Ovary (tissue), 10 donors: Measurements from ENCODE around the gene CDC42BPA. TPM values are rescaled to one million over a fixed set of nuclear protein-coding genes. Genes with fewer than 3 reads are reported as not detected.

ENCODE experiments used
- DNase-seq, 5 donors: peaks; one replicate each; pipeline ENCODE4 v3.0.0-alpha.2; 2019 to 2020
- H3K27ac ChIP-seq, 2 donors: fragments of 200-600 bp; one replicate each; pipeline versions ENCODE4 v1.5.1 to v1.8.0; 2019 to 2022
- H3K27me3 ChIP-seq: fragments of 200-600 bp; one replicate; pipeline ENCODE4 v1.8.0; 2022
- H3K36me3 ChIP-seq: fragments of 200-600 bp; sonication (generic); one replicate; pipeline ENCODE4 v1.5.1; 2019
- H3K4me1 ChIP-seq: one replicate; pipeline ENCODE4 v1.8.1; 2013; ENCODE audit warnings: mild to moderate bottlenecking, moderate library complexity; ENCODE audit not compliant: insufficient read depth
- H3K4me3 ChIP-seq: fragments of 200-600 bp; sonication (generic); one replicate; pipeline ENCODE4 v1.5.1; 2017
- H3K9me3 ChIP-seq, 2 donors: fragments of 200-600 bp in 1 of 2; sonication (generic) in 1 of 2; one replicate each; pipeline versions ENCODE4 v1.5.1 to v1.8.1; 2013 to 2019; ENCODE audit warnings: mild to moderate bottlenecking in 1 of 2, moderate library complexity in 1 of 2
- EP300 ChIP-seq: sonication (generic); formaldehyde crosslinking; IDR thresholded peaks from one replicate; pipeline ENCODE4 v1.6.1; 2017; ENCODE audit warnings: antibody characterized with exemption
- POLR2A ChIP-seq: fragments of 450-650 bp; IDR thresholded peaks from one replicate; pipeline ENCODE4 v1.6.1; 2017; ENCODE audit warnings: antibody characterized with exemption, mild to moderate bottlenecking, moderate library complexity
- WGBS, 3 donors: extraction: QIAGEN DNeasy Blood & Tissue Kit in 1 of 3; methylation state at CpG; one replicate each; pipeline versions ENCODE4 v1.1.5 to v1.1.7; 2013 to 2017; 5-methylcytosine and 5-hydroxymethylcytosine counted together
- intact Hi-C, 4 donors: fragments of 100-400 bp; cut with DNase I; formaldehyde crosslinking; loops; one replicate each; pipeline versions ENCODE4 v1.11.0 to v1.15.1; 2022 to 2023
- long read RNA-seq, 3 donors: library from polyadenylated mRNA in 2 of 3; unstranded in 2 of 3; transcript quantifications; one replicate each; pipeline ENCODE4 v2.0.0 and lab custom pipeline, GENCODE V29; 2021 to 2026
- polyA plus RNA-seq, 2 donors: library from polyadenylated mRNA; stranded (reverse); fragments of 200-250 nt in 1 of 2; fragments of 350-450 nt in 1 of 2; fragmentation: Illumina TruSeq in 1 of 2; extraction: RNeasy Lipid Tissue Mini Kit (QIAGEN cat#74804) in 1 of 2; gene quantifications; one replicate each; pipeline ENCODE4 v1.2.3, GENCODE V29; 2013 to 2014
- total RNA-seq, 7 donors: library from RNA; depleted of rRNA in 2 of 7; stranded (reverse); fragments of >200 nt in 2 of 7; fragmentation: NEBNext Ultra II Directional in 3 of 7; extraction: Animal tissue kit (Norgen Biotek cat#: 25700) in 3 of 7; gene quantifications; one replicate each; pipeline versions ENCODE4 v1.1.0 to v1.2.4, GENCODE V29; 2016 to 2023
- TF ChIP-seq, protein P1 (sequence below), 3 donors: fragments of 450-650 bp in 2 of 3; fragments of 200-600 bp in 1 of 3; IDR thresholded peaks; one replicate each; pipeline versions ENCODE4 v1.5.1 to v1.8.0; 2016 to 2022; ENCODE audit warnings: antibody characterized with exemption in 3 of 3, mild to moderate bottlenecking in 1 of 3
- donor health status: DM: no; HTN: no; CAD: no; lungs with moderate emphysema.
- donor health status: DM: no; HTN: no; CAD: no.
- donor health status: Bipolar disorder and iron deficiency.
- donor health status: DM: yes; HTN: yes; CAD: no.
- donor health status: DM: no; HTN: no; CAD: no.
- donor health status: DM: yes; HTN: yes; CAD: no.

CDC42BPA gene
- total RNA-seq (10 to 100 TPM; 32.9 to 56.2 (median 40.8) TPM), polyA plus RNA-seq (10 to 100 TPM; 11.1 to 20.2 TPM)
- long read RNA-seq, donor 1, partial matches to known transcripts, result 1 of 12 reads
- long read RNA-seq, donor 1, other reads (novel, unspliced or antisense), result 11 of 12 reads
- long read RNA-seq, donor 2, partial matches to known transcripts, result 7 of 8 reads
- long read RNA-seq, donor 2, other reads (novel, unspliced or antisense), result 0 of 8 reads
- long read RNA-seq, donor 3, full-length matches to known transcripts, result 3 of 14 reads
- long read RNA-seq, donor 3, partial matches to known transcripts, result 9 of 14 reads
- long read RNA-seq, donor 3, other reads (novel, unspliced or antisense), result 2 of 14 reads

GRCh38 chr1:227318016-227318852 lies at the start of gene CDC42BPA:
CDC42BPA (minus strand) TSS chr1:227318492; CDS start chr1:227317182, 1,310 bp downstream.
- DNase-seq, result peak; percentile 80 to 89 (median 84)
- intact Hi-C loops, result loop anchor here in 1 of 4 donors (5.0 kb wide), 1 partner anchor 406 kb away; no protein-coding TSS in a partner anchor
- Histone ChIP-seq H3K4me3 (peak within 1 kb of the TSS; percentile 85), H3K9me3 (no peaks in the 10 kb centered on the region), H3K27ac (peak within 1 kb of the TSS; percentile 97 to 98), H3K27me3 (no peaks in the 10 kb centered on the region), H3K4me1 (no peaks in the 10 kb centered on the region), H3K36me3 (no peaks in the 10 kb centered on the region)
- TF ChIP-seq EP300, result no peak
- TF ChIP-seq, protein P1, sequence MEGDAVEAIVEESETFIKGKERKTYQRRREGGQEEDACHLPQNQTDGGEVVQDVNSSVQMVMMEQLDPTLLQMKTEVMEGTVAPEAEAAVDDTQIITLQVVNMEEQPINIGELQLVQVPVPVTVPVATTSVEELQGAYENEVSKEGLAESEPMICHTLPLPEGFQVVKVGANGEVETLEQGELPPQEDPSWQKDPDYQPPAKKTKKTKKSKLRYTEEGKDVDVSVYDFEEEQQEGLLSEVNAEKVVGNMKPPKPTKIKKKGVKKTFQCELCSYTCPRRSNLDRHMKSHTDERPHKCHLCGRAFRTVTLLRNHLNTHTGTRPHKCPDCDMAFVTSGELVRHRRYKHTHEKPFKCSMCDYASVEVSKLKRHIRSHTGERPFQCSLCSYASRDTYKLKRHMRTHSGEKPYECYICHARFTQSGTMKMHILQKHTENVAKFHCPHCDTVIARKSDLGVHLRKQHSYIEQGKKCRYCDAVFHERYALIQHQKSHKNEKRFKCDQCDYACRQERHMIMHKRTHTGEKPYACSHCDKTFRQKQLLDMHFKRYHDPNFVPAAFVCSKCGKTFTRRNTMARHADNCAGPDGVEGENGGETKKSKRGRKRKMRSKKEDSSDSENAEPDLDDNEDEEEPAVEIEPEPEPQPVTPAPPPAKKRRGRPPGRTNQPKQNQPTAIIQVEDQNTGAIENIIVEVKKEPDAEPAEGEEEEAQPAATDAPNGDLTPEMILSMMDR (IDR thresholded peaks at IDR 0.05), result no peak
- peak; percentile 27 for TF ChIP-seq POLR2A
- WGBS, 3 donors, result 0 to 1% (median 0%) methylated on average over 54 to 98 of the region's 98 CpGs

- 88 to 97% (median 93%) methylated on average over 1 of the region's 1 CpG for WGBS, 3 donors
- no peak for DNase-seq
- no peak overlapping the region for H3K27ac ChIP-seq
- H3K4me1 ChIP-seq, result no peaks in the 10 kb centered on the region
- no peak overlapping the region for H3K4me3 ChIP-seq
- TF ChIP-seq, protein P1 (IDR thresholded peaks at IDR 0.05), result no peak
- H3K27me3 ChIP-seq, result no peaks in the 10 kb centered on the region
- no peaks in the 10 kb centered on the region for H3K9me3 ChIP-seq
- no peaks in the 10 kb centered on the region for H3K36me3 ChIP-seq
- intact Hi-C loops, result no loop called here
Observed at GRCh38 chr1:227368009-227368408, 49.7 kb upstream of the CDC42BPA start.

DNA sequence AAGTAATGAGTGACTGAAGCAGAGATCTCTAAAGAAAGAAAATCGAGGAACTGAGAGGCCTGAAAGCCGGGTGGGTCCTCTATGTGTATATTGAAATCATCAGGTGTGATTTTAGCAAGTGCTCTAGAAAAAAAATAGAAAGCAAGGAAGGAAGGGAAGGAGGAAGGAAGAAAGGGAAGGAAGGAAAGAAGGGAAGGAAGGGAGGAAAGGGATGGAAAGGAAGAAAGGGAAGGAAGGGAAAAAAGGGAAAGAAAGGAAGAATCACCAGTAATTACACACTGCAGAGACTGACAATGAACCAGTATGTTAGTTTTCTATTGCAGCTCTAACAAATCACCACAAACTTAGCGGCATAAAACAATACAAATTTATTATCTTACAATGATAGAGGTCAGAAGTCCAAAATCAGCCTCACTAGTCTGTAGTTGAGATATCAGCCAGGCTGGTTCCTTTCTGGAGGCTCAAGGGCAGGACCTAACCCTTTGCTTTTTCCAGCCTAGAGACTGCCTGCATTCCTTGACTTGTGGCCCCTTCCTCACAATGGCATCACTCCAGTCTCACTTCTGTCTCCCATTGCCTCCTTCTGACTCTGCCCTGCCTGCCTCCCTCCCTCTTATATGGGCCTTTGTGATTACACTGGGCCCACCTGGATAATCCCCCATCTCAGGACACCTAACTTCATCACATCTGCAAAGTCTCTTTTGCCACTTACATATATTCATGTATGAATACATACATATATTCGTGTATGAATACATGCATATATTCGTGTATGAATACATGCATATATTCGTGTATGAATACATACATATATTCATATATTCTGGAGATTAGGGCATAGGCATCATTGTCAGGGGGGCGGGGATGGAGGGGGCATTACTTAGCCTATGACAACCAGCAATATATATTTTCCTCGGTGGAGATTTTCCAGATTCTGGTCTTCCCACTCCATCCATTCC lies 47.5 kb upstream of the CDC42BPA start:
- Histone ChIP-seq H3K36me3 (no peaks in the 10 kb centered on the region), H3K4me3 (no peak overlapping the region), H3K27me3 (no peaks in the 10 kb centered on the region), H3K27ac (no peak overlapping the region), H3K9me3 (no peaks in the 10 kb centered on the region), H3K4me1 (no peaks in the 10 kb centered on the region)
- 87 to 93% (median 88%) methylated on average over 8 of the region's 8 CpGs for WGBS, 3 donors
- intact Hi-C loops, result no loop called here
- DNase-seq, result no peak
- no peak for TF ChIP-seq EP300
- TF ChIP-seq POLR2A, result no peak
- TF ChIP-seq, protein P1 (IDR thresholded peaks at IDR 0.05), result no peak

- TF ChIP-seq, protein P1 (IDR thresholded peaks at IDR 0.05), result no peak
- TF ChIP-seq EP300, result no peak
- no peak for TF ChIP-seq POLR2A
- Histone ChIP-seq H3K27ac (no peak overlapping the region), H3K9me3 (no peaks in the 10 kb centered on the region), H3K36me3 (no peaks in the 10 kb centered on the region), H3K4me1 (no peaks in the 10 kb centered on the region), H3K4me3 (no peak overlapping the region), H3K27me3 (no peaks in the 10 kb centered on the region)
- no peak for DNase-seq
- WGBS, 3 donors, result 62 to 76% (median 74%) methylated on average over 2 of the region's 2 CpGs
- intact Hi-C loops, result no loop called here
Observed at GRCh38 chr1:227364657-227365056, 46.4 kb upstream of the CDC42BPA start.
